NCI-H1417 (cell line): ENCODE data around the gene EMX2.
A peak's percentile ranks its signal among the peaks of the same experiment; 100 is the strongest.
"Not testable (repeated sequence)": the region's sequence is repeated elsewhere in the genome, so short reads cannot be mapped to it uniquely, and the experiment has no call there.

Experiments used
- DNase-seq, 3 experiments: peaks; one replicate each; lab custom pipeline; 2025; lab: John Stamatoyannopoulos, UW

Gene EMX2

GRCh38 chr10:117560942-117561341 lies 18.4 kb downstream of the EMX2 start:
- no peak for DNase-seq

GRCh38 chr10:117562220-117562619 lies 19.7 kb downstream of the EMX2 start:
- DNase-seq, result no peak

GRCh38 chr10:117562896-117563737 lies 20.6 kb downstream of the EMX2 start:
- DNase-seq, result no peak

GRCh38 chr10:117563780-117564179 lies 21.2 kb downstream of the EMX2 start:
- DNase-seq, result no peak

GRCh38 chr10:117565068-117565467 lies 22.5 kb downstream of the EMX2 start:
- DNase-seq, result no peak

GRCh38 chr10:117568334-117568733 lies 25.8 kb downstream of the EMX2 start:
- no peak for DNase-seq

GRCh38 chr10:117569610-117570390 lies 27.3 kb downstream of the EMX2 start:
- DNase-seq, result peak in 1 of 3 experiments; percentile 25

- no peak for DNase-seq
Observed at GRCh38 chr10:117570880-117571279, 28.3 kb downstream of the EMX2 start.

GRCh38 chr10:117574498-117575146 lies 32.1 kb downstream of the EMX2 start:
- no peak for DNase-seq

GRCh38 chr10:117578490-117578889 lies 35.9 kb downstream of the EMX2 start:
- no peak for DNase-seq

- DNase-seq, result no peak
Observed at GRCh38 chr10:117578999-117579590, 36.5 kb downstream of the EMX2 start.

- no peak for DNase-seq
Observed at GRCh38 chr10:117581961-117582360, 39.4 kb downstream of the EMX2 start.

- DNase-seq, result not testable (repeated sequence)
Observed at GRCh38 chr10:117584831-117585230, 42.3 kb downstream of the EMX2 start.

- DNase-seq, result no peak
Observed at GRCh38 chr10:117587036-117587435, 44.5 kb downstream of the EMX2 start.

GRCh38 chr10:117590101-117590875 lies 47.7 kb downstream of the EMX2 start:
- DNase-seq, result no peak

- no peak for DNase-seq
Observed at GRCh38 chr10:117591043-117591442, 48.5 kb downstream of the EMX2 start.

- DNase-seq, result no peak
Observed at GRCh38 chr10:117594722-117595121, 52.2 kb downstream of the EMX2 start.

GRCh38 chr10:117596706-117597105 lies 54.2 kb downstream of the EMX2 start:
- DNase-seq, result no peak

GRCh38 chr10:117597216-117597615 lies 54.7 kb downstream of the EMX2 start:
- DNase-seq, result no peak
